HG03066 (cell line): ENCODE measurements around the gene MRPL28.
"Not testable (repeated sequence)": the region's sequence is repeated elsewhere in the genome, so short reads cannot be mapped to it uniquely, and the experiment has no call there.

Experiments used
- ATAC-seq: cut with Tn5 transposase; IDR thresholded peaks from one replicate; pipeline ENCODE4 v1.9.1; 2021; ENCODE audit warnings: low read depth; ENCODE audit not compliant: unreplicated experiment

Gene MRPL28

GRCh38 chr16:342455-343213 lies 27.7 kb downstream of the MRPL28 start:
- no peak for ATAC-seq

- not testable (repeated sequence) for ATAC-seq
These were observed 28.4 kb downstream of the MRPL28 start for GRCh38 chr16:341974-342336.

GRCh38 chr16:341095-341973 lies 29.0 kb downstream of the MRPL28 start:
- not testable (repeated sequence) for ATAC-seq

GRCh38 chr16:340370-341091 lies 29.8 kb downstream of the MRPL28 start:
- ATAC-seq, result no peak

- ATAC-seq, result no peak
These were observed 30.7 kb downstream of the MRPL28 start for GRCh38 chr16:339680-340079.

- no peak for ATAC-seq
These were observed 32.3 kb downstream of the MRPL28 start for GRCh38 chr16:337975-338575.

- no peak for ATAC-seq
These were observed 32.9 kb downstream of the MRPL28 start for GRCh38 chr16:337437-337836.

- no peak for ATAC-seq
These were observed 34.1 kb downstream of the MRPL28 start for GRCh38 chr16:336269-336668.

- not testable (repeated sequence) for ATAC-seq
These were observed 35.3 kb downstream of the MRPL28 start for GRCh38 chr16:334861-335632.

- not testable (repeated sequence) for ATAC-seq
These were observed 36.0 kb downstream of the MRPL28 start for GRCh38 chr16:334164-334832.

- no peak for ATAC-seq
These were observed 36.8 kb downstream of the MRPL28 start for GRCh38 chr16:333406-334094.

- not testable (repeated sequence) for ATAC-seq
These were observed 39.0 kb downstream of the MRPL28 start for GRCh38 chr16:331181-331814.

GRCh38 chr16:330741-331140 lies 39.6 kb downstream of the MRPL28 start:
- no peak for ATAC-seq

- ATAC-seq, result no peak
These were observed 44.8 kb downstream of the MRPL28 start for GRCh38 chr16:325375-326145.

GRCh38 chr16:324451-325334 lies 45.6 kb downstream of the MRPL28 start:
- no peak for ATAC-seq

- ATAC-seq, result no peak
These were observed 46.2 kb downstream of the MRPL28 start for GRCh38 chr16:324201-324450.
